ENCODE results near the gene PCCA.

The PCCA gene

GRCh38 chr13:100561599-100562204 is 472.8 kb downstream of the PCCA start:
- Histone ChIP-seq H3K9me3 (no peaks in the 10 kb centered on the region), H3K27me3 (no peaks in the 10 kb centered on the region), H3K4me1 (ENCODE audit: control insufficient read depth in 1 of 2, insufficient read depth in 1 of 2, low read depth in 1 of 2, low read length in 1 of 2) (no peaks in the 10 kb centered on the region), H3K4me3 (ENCODE audit: low read depth in 1 of 2, low read length in 1 of 2) (no peak overlapping the region), H3K27ac (no peak overlapping the region), H3K36me3 (no peaks in the 10 kb centered on the region)
- no peak for TF ChIP-seq CTCF (IDR thresholded peaks at IDR 0.05)

GRCh38 chr13:100563779-100564178 is 474.9 kb downstream of the PCCA start:
- H3K27ac ChIP-seq: no peak overlapping the region
- TF ChIP-seq CTCF (IDR thresholded peaks at IDR 0.05): no peak
- H3K4me1 ChIP-seq (ENCODE audit: control insufficient read depth in 1 of 2, insufficient read depth in 1 of 2, low read depth in 1 of 2, low read length in 1 of 2): no peaks in the 10 kb centered on the region
- no peaks in the 10 kb centered on the region for H3K27me3 ChIP-seq
- no peaks in the 10 kb centered on the region for H3K36me3 ChIP-seq
- no peak overlapping the region for H3K4me3 ChIP-seq (ENCODE audit: low read depth in 1 of 2, low read length in 1 of 2)
- no peaks in the 10 kb centered on the region for H3K9me3 ChIP-seq

- no peak for TF ChIP-seq CTCF (IDR thresholded peaks at IDR 0.05)
- H3K4me1 ChIP-seq (ENCODE audit: control insufficient read depth in 1 of 2, insufficient read depth in 1 of 2, low read depth in 1 of 2, low read length in 1 of 2): no peaks in the 10 kb centered on the region
- H3K27ac ChIP-seq: no peak overlapping the region
- no peak overlapping the region for H3K4me3 ChIP-seq (ENCODE audit: low read depth in 1 of 2, low read length in 1 of 2)
- no peaks in the 10 kb centered on the region for H3K9me3 ChIP-seq
- H3K36me3 ChIP-seq: no peaks in the 10 kb centered on the region
- H3K27me3 ChIP-seq: no peaks in the 10 kb centered on the region
These were observed 475.7 kb downstream of the PCCA start for GRCh38 chr13:100564444-100565223.

- no peaks in the 10 kb centered on the region for H3K4me1 ChIP-seq (ENCODE audit: control insufficient read depth in 1 of 2, insufficient read depth in 1 of 2, low read depth in 1 of 2, low read length in 1 of 2)
- no peak overlapping the region for H3K27ac ChIP-seq
- H3K27me3 ChIP-seq: no peaks in the 10 kb centered on the region
- no peaks in the 10 kb centered on the region for H3K36me3 ChIP-seq
- no peak overlapping the region for H3K4me3 ChIP-seq (ENCODE audit: low read depth in 1 of 2, low read length in 1 of 2)
- TF ChIP-seq CTCF (IDR thresholded peaks at IDR 0.05): no peak
- no peaks in the 10 kb centered on the region for H3K9me3 ChIP-seq
These were observed 476.4 kb downstream of the PCCA start for GRCh38 chr13:100565286-100565685.

GRCh38 chr13:100566543-100566942 is 477.6 kb downstream of the PCCA start:
- Histone ChIP-seq H3K27ac (no peak overlapping the region), H3K27me3 (no peaks in the 10 kb centered on the region), H3K36me3 (no peaks in the 10 kb centered on the region), H3K9me3 (no peaks in the 10 kb centered on the region), H3K4me1 (ENCODE audit: control insufficient read depth in 1 of 2, insufficient read depth in 1 of 2, low read depth in 1 of 2, low read length in 1 of 2) (no peaks in the 10 kb centered on the region), H3K4me3 (ENCODE audit: low read depth in 1 of 2, low read length in 1 of 2) (no peak overlapping the region)
- no peak for TF ChIP-seq CTCF (IDR thresholded peaks at IDR 0.05)
